Measurements from ENCODE around the gene FAM89B.

GRCh38 chr11:65540290-65541092 is 31.8 kb upstream of the FAM89B start:
- peak; percentile 80 to 98 (median 96) for TF ChIP-seq CTCF (IDR thresholded peaks at IDR 0.05)
- no peak for TF ChIP-seq EP300 (IDR thresholded peaks at IDR 0.05)
- peak in 1 of 4 donors; percentile 66 for TF ChIP-seq POLR2A (IDR thresholded peaks at IDR 0.05)
